GM21619 (cell line): ENCODE measurements around the gene SEMA5B.

ENCODE experiments used
- ATAC-seq: cut with Tn5 transposase; IDR thresholded peaks from one replicate; pipeline ENCODE4 v1.9.1; 2021; ENCODE audit not compliant: unreplicated experiment

The SEMA5B gene

DNA sequence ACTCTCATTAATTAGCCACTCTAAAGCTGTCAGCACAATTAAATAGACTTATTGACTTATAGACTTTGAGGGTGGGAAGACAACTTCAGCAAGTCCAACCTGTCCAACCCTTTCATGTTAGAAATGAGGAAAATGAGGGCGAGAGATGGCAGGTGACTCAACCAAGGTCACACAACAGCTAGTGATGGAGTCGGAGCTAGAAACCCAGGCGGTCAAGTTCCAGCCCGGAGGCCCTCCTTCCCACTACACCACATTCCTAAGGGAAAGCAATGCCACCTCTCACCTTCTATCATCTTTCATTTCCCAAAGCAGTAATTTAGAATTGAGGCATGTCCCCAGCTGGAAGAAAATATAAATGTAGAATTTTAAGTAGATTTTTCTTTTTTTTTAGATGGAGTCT lies 28.7 kb downstream of the SEMA5B start:
- no peak for ATAC-seq

DNA sequence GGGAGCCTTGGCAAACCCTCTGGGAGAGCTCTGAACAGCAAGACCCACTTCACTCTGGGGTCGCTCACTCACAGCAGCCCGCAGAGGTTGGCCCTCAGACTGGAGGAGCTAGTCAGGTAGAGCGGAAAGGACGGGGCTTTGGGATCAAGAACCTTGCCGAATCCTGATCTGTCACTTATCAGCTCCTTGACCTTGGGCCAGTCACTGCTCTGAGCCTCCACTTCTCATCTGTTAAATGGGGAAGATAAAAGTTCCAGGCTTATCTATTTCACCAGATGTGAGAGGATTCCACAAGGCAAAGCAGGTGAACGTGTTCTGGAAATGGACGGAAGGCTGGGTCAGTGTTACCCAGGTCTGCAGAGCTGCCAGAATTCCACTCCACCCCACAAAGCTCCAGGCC lies 29.4 kb downstream of the SEMA5B start:
- ATAC-seq: no peak

DNA sequence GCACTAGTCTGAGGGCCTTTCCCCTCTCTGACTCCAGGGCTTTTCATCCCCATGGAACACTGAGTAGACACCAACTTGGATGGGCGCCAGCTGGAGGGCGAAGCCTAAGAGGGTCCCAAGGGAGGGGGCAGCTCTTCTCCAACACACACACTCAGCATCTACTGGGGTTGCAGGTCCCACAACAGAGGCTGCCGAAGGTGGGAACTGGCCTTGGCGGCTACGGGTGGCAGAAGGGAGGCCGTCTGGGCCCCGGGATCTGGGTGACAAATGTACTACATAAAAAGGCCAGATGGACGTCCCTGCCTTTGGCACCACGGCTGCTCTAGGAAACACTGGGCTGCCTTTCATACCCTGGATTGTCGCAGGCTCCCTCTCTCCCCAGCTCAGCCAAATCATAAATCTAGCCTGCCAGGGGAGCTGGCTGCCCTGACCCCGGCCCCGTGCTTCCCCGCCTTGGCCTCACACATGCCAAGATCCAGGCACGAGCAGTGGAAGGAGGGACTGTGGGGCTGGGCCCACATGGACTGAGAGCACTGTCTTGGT lies 31.5 kb downstream of the SEMA5B start:
- ATAC-seq: no peak

DNA sequence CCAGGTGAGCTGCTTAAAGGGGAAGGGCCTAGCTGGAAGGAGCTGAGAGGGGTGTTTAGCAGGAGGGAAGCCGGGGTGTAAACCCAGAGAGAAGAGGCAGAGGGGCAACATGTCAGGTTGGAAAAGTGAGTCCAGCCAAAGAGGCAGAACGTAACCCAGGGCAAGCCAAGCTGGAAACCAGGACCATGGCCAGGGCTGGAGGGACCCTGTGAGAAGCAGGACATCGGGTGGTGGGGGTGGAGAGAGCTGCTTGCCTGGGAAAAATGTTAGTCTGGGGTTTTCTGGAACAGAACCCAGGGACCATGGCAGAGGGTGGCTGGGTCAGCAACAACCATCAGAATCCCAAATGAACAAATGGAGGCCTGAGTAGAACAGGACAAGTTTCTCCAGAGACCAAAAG lies 32.6 kb downstream of the SEMA5B start:
- no peak for ATAC-seq

DNA sequence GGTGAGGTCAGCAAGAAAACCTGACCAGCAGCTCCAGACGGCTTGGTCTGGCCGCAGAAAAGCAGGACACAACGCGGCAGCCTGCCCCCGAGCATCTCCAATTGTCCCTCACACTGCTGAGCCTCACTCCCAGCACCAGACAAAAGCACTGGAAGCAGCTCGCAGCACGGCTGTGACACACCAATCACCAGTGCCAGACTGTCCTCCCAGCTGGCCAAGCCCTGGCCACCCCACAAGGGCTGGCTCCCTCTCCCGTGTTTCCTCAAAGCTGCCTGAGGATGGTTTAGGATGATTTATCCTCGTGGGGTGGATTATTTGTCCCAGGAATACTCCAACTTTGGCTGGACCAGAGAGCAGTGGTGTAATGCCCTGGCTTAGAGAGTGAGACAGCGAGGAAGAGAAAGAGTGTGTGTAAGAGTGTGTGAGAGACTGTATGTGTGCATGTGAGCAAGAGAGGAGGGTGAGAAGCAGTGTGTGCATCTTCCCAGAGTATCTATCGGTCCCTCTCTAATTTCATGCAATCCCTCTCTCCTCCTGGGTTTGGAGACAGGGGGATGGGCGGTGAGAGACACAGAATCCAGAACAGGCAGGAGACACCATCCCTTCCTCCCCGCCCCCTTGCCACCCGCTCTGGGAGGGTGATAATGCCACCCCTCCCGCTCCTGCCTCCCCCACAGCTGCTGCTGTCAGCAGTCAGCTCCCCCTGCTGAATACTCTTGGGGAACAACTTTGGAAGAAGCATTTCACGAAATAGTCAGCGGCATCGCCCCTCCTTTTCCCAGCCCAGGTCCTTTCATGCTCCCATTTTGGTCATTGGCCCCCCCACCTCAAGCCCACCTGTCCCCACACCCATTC lies 34.2 kb downstream of the SEMA5B start:
- no peak for ATAC-seq

DNA sequence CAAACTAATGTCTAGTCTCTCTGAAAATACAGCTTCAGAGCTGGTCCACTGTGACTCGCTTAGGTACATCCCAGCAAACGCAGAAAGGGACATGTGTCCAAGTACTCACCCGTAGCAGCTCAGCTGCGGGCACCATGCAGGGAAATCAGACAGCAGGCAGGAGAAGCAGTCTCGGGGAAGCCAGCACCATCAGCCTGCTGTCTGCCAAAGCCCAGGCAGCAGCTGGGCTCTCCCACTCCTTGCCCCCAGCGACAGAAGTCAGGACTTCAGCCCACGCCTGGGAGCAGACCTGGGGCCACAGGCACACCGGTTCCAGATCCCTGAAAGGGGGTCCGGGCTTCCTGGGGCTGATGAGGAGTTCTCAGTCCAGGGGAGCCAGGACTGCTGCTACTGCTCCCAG lies 34.9 kb downstream of the SEMA5B start:
- ATAC-seq: no peak

DNA sequence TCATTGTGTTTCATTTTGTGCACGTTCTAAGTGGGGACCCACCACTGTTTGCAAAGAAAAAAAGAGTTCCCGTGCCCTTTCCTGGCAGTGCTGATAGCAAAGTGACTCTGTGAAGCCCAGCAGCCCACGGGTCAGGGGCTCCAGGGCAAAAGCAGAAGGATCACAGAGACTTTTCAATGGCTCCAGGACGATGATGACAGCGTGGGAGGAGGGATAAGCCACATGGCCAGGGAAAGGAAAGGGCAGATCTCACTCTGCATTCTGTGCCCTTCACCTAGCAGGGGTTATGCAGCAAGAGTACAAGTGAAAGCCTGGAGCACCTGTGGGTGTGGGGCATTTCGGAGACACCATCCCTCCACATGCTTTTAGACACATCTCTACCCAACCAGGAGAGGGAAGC lies 35.4 kb downstream of the SEMA5B start:
- ATAC-seq: no peak

DNA sequence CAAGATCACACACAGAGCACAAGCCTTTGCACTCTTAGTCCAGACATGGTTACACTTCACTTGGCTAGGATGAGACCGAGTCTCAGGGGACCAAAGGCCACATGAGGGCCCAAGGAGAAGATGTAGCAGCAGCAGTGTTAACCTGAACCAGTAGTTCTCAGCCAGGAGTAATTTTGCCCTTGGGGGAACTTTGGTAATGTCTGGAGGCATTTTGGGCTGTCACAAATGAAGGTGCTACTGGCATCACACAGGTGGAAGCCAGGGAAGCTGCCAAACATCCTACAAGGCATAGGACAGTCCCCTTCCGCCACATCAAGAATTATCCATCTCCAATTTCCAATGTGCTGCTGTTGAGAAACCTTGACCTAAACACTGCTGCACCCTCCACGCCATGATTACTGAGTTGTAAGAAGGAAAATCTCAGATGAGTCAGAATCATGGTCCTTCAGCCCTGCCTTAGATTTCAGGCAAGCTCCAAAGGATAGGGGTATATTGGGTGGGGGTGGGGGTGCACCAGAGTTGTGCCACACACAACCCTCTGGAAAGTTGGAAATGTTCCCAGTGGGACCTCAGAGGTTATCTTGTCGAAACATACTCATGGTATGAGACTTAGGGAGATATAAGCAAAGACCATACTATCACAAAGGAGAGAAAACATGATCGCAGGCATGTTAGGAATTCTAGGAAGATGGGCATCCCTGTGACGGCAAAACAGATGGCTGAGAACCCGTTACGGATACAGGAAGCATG lies 36.2 kb downstream of the SEMA5B start:
- ATAC-seq: no peak

DNA sequence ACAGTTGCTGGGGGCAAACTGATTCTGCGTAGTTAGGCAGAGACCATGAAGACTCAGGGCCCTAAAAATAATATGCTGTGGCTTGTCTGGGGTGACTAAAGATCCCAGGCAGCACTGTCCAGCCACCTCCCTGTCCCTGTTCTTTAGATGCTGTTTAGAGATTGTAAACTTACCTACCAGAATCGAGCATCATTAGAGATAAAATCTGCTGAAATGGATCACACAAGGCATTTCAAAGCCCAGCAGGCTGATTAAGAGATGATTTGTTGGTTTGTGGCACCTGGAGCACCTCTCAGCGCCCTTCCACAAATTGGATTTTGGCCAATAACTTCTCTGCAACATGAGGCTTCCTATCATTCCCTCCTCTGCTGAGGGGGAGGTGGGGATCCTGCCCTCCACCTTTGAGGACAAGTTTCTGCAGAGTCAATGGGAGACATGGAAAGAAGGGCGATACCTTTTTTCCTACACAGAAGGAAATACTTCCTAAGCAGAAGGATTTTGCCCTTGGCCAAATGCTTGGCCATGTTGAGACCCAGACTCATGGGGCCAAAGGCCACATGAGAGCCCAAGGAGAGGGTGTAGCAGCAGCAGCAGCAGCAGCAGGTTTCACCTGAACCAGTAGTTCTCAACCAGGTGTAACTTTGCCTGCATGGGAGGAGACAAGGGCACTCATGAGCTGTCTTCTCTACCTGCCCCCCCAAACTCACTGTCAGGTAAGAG lies 37.5 kb downstream of the SEMA5B start:
- ATAC-seq: no peak

DNA sequence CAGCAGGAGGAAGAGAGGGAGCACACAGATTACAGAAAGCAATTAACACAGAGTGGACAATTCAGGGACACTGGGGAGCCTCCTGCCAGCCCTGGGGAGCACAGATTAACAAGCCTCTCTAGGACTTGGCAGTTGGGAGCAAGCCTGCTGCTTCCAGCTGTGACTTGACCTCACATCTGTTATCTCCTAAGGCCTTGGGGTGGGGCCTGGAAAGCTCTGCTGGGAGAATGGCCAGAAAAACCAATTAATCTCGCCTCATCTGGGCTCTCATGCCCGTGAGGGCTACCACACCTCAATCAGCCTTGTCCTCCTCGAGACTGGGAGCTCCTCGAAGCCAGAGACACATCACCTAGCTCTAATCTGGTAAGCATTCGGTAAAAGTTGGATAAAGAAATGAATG lies 39.1 kb downstream of the SEMA5B start:
- ATAC-seq: no peak

DNA sequence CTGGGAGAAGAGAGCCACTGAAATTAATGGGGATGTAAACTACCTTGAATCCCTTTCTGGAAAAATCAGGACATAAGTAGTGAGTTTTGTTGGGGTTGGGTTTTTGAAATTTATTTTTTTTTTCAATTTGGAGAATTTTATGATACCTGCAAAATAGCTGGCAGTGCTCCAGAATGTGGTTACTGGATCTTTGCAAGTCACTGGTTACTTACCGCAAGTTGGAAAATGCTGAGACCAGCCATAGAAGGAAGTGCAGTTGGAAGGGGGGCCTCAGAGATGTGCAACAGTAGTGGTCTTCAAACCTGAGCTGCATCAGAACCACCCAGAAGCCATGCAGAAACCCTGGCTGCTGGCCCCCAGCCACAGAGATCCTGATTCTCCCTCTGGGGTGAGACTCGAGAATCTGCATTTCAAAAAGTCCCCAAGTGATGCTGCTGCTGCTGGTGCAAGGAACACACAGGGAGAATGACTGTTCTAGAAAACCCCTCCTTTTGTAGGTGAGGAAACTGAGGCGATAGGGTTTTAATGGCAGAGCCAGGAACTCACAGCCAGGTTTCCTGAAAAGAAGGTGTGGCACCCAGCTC lies 39.7 kb downstream of the SEMA5B start:
- ATAC-seq: no peak

DNA sequence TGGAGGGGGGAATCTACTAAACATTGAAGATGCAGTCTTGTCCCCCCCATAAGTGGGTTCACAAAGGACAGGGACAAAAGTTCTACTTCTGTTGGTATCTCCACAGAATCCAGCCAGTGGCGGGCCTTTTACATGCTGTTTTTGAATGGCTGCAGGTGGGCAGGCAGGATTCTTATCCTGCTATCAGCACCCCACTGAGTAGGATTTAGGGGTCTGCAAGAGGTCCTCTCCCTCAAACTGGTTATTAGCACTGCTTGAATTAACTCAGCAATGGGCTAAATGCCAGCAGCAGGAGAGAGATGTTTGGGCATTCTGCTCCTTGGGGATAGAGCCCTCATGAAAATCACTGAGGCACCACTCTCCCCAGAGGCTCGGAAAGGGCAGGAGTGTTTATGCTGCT lies 40.3 kb downstream of the SEMA5B start:
- ATAC-seq: no peak

DNA sequence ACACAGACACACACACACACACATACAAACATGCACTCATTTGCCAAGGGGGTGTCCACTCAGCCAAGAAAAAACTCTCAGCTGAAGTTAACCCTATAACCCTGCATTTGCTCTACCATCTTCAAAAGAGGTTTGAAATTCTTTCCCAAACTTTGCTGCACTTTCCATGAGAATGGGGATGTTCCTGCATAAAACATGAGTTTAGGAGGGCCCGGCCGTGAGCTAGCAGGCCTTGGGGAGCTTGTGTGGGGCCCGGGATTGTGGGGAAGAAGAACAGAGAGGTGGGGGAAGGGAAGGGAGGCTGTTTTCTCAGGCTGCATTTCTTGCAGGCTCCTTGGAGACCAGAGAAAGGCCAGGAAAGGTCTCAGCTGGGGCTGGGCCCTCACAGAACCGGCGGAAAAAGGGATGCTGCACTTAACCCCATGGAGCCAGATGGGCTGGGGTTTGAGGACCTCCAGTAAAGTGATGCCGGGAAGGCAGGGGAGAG lies 40.8 kb downstream of the SEMA5B start:
- ATAC-seq: no peak

DNA sequence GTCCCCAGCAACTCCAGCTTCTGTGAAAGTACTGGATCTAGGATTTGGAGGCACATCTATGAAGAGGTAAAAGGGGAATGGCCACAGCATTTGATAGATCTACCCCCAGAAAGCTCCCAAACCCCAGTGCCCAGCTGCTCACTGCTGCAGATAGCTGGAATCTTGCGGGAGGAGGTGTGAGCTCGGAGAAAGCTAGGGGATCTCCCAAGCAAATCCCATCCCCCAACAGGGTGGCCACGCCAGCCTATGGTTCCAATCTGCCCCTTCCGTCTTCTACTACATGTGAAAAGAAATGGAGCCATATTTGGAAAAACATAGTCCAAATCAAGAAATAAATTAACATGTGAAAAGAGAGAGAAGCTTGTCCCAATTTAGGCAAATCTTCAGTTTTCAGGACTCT lies 42.0 kb downstream of the SEMA5B start:
- ATAC-seq: no peak

DNA sequence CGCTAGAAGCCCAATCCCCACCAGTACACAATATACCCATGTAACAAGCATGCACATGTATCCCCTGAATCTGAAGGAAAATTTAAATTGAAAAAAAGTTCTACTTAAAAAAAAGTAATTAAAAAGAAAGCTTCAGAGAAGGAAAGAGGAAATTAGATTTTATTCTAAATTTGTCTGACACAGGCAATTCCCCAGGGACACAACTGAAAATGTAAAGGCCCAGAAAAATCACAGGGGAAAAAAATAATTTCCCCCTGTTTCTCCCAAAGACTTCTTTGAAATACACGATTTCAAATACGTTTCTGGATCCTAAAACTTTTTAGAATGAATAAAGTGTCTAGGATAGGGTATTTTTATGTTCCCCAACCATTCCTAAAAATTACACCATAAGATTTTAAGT lies 42.9 kb downstream of the SEMA5B start:
- ATAC-seq: no peak

DNA sequence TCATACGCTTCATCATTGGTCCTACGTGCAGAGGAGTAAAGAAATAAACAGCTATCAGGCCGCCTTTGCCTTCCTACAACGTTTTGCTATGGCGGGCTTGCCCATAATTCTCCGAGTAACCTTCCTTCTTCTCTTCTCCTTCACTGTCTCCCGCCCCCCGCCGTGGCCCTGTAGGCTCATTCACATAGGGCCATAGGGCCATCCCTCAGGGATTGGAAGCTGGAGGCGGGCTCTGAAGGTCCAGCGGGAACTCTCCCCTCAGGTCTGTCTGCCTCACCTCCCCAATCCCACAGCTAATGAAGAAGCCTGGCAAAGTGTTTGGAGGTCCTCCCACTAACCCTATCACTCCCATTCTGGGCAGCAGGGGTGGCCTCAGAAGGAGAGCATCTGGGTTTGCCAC lies 43.6 kb downstream of the SEMA5B start:
- no peak for ATAC-seq

DNA sequence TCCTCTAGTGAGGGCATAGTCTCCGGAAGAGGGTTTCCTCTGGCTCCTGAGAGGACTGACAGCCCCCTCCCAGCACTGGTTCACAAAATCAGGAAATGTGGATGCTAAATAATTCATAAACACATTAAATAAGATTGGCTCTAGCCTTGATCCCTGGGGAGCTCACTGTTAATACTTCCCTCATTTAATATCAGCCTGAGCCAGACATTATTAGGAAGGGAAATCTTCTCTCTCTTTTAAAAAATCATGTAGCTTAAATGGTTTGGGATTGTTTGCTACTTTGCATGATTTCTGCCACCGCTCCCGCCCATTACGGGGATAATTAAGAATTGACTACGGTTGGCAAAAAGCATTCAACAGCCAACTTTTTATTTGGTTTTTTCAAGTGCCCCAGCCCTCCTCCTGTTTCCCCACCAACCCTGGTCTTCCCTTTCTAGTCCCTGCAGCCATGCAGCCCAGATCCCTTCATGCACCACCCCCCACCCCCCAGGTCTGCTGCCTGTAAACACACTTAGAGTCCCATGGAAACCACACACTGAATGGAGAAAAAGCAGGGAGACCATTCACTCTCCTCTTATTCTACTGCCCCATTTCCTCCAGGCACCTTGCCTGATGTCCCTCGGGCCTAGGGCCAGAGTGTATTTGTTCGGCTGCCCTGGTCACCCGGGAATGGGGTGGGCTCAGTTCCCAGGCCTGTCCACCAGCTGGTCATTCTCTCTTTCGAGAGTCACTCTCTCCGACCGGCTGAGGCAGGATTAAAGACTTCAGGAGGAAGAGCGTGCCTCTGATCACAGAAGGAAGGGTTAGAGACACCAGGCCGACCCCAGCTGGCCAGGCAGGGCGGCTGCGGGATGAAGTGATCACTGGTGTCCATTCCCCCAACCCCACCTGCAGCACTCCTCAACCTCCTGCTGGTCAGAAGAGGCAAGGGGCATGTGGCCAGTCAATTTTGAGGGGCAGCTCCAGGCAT lies 45.1 kb downstream of the SEMA5B start:
- ATAC-seq: no peak

DNA sequence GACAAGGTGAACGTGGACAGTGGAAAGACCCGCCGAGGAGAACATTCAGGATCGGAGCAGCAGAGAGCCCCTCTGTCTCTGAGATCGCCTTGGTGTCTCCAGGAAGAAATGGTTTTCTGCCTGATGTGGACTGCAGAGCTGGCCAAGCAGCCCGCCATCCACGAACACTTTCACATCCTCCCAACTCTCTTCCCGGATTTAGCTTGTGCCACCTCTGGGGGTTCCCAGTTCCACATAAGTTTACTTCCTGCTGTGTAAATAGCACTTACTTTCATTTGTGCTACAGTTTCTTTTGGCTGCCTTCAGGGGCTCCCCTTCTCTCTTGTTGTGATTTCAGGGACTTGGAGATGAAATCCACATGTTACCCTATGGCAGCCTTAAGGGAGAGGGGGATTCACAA lies 48.4 kb downstream of the SEMA5B start:
- no peak for ATAC-seq

DNA sequence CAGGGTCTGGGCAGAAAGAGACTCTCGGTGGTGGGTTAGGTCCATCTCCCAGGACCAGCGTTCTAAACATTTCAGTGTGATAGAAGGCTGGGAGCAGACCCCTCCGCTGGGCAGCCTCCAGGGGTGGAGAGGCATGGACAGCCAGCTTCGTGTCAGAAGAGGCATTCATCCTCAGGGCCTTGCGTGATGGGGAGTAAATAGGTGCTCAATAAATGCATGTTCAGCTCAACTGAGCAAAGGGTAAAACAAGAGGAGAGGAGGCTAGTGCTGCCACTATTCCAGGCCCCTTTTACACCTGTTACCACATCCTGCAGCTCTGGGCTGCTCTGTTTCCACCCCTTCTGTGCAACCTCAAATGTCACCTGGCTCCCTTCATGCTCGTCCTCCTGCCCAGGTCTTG lies 49.0 kb downstream of the SEMA5B start:
- no peak for ATAC-seq
